GF-D8 (cell line): ENCODE results near the gene FBXL16.

Experiments used
- DNase-seq: peaks from one replicate; lab custom pipeline; 2025; lab: John Stamatoyannopoulos, UW

Gene FBXL16

DNA sequence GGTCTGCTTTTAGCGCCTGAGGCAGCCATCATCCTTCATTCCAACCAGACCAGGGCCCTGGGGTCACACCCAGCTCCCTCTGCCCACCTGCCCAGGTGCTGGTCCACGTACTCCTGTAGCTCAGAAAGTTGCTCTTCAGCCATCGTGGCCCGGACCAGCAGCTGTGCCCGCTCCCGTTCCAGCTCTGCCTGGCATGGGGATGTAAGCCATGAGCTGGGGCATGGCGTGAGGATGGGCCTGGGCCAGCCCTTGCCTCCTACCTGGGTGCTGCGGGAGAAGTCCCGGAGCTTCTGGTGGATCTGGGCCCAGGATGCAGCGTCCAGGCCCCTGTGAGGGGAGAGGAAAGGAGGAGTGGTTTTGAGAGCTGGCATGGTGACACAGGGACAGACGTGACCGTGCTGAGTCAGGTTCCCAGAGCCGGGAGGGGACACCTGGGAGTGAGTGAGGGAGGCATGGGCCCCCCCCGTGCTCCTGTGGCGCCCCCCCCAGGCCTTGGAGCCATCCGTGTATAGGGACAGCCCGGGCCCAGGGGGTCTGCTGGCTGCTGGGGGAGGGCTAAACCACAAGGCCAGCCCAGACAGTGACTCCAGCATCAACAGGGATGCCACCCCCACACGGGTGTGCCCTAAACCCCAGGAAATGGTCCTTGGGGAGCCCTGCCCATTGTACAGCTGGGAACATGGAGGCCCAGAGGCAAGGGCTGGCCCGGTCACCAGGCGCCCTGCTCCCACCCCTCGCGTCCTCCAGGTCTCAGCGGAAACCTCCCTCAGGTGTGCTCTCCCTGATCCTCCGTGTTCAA lies 17.4 kb upstream of the FBXL16 start:
- DNase-seq, result no peak

- DNase-seq, result no peak
These were observed 16.4 kb upstream of the FBXL16 start for GRCh38 chr16:721765-722540.

- DNase-seq, result peak; percentile 83
These were observed 15.6 kb upstream of the FBXL16 start, which contains the start of gene ANTKMT for GRCh38 chr16:720990-721764. ANTKMT (plus strand) TSS chr16:721146; CDS start chr16:721275, 129 bp downstream.

DNA sequence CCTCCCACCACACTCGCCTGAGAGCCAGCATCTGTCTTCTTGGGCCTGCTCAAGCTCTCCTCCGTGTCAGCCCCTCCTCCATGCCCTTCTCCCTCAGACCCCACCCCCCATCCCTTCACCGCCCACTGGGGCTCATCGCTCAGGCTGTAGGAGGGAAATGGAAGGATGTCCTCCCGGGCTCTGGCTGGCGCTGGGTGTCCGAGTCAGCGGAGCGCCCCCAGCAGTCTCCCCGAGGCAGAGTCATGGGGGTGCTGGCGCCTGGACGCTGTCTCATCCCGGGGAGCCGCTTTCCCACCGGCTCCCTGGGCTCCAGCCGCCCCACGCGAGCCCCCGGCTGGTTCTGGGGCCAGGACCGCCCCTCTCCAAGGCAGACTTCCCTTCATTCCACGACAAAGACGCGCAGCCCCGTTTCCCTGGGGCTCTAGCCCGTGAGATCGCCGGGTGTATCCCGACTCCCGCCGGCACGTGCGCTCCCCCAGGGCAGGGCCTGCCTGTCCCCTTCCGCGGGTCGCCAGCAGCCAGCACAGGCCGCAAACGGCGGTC lies 14.9 kb upstream of the FBXL16 start:
- DNase-seq, result peak; percentile 72

DNA sequence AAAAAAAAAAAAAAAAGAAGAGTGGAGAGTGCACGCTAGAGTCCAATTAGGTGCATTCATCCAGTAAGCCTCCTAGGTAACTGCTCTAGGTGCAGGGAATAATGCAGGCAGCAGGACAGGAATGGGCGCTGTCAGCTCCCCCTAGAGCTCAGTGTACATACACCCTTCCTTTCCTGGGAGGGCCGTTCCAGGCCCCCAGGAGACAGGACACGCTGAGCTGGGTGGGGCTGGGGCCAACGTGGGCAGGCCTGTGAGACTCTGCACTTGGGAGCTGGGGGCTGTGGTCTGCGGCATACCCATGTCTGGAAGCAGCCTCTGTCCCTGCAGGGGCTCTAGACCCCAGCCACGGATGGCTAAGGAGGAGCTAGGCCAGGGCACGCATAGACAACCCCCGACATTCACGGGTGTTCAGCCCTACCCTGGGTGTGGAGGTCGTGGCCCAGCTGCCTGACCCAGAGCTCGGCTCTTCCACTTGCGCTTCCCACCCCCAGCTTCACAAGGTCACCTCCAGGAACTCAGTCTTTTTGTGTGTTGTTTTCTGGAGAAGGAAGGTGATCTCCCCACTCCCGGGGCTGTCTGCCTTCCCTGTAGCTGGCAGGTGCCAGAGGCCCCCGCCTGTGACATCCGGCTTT lies 14.3 kb upstream of the FBXL16 start:
- no peak for DNase-seq

DNA sequence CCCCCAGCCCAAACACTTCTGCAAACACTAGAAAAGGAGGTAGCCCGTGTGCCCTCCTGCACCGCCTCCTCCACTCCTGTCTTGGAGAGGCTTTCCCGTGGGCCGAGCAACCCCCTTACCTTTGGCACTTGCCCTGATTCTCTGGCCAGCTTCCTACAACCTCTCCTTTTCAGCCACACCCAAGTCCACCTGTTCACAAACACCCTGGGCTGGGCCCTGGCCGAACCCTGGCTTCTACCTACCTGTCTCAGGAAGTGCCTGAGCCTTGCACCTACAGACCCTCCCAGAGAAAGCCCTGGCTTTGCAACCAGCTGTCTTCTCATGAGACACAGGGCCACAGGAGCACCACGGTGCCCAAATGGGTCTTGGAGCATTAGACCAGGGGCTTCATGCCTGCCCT lies 13.3 kb upstream of the FBXL16 start:
- no peak for DNase-seq

GRCh38 chr16:718389-718788 lies 12.8 kb upstream of the FBXL16 start:
- no peak for DNase-seq

- DNase-seq, result no peak
These were observed 12.0 kb upstream of the FBXL16 start for GRCh38 chr16:717450-718245.

- no peak for DNase-seq
These were observed 11.2 kb upstream of the FBXL16 start for GRCh38 chr16:716768-717325.

DNA sequence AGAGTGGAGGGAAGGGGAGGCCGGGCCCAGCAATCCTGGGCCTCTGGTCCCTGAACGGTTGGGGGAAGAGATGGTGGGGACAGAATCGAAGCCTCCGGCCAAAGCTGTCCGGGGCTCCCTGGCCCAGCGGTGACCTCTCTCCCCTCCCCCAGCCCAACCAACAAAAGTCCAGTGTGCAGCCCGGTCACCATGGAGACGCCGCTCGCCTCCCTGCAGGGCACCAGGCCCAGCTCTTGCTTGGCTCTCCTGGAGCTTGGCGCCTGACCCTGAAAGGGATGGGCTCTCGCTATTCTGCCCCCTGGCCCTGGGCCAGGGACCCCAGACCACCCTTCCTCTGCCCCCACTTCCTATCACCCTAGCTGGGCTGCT lies 10.6 kb upstream of the FBXL16 start:
- DNase-seq, result no peak

GRCh38 chr16:715477-716199 lies 10.0 kb upstream of the FBXL16 start:
- no peak for DNase-seq

DNA sequence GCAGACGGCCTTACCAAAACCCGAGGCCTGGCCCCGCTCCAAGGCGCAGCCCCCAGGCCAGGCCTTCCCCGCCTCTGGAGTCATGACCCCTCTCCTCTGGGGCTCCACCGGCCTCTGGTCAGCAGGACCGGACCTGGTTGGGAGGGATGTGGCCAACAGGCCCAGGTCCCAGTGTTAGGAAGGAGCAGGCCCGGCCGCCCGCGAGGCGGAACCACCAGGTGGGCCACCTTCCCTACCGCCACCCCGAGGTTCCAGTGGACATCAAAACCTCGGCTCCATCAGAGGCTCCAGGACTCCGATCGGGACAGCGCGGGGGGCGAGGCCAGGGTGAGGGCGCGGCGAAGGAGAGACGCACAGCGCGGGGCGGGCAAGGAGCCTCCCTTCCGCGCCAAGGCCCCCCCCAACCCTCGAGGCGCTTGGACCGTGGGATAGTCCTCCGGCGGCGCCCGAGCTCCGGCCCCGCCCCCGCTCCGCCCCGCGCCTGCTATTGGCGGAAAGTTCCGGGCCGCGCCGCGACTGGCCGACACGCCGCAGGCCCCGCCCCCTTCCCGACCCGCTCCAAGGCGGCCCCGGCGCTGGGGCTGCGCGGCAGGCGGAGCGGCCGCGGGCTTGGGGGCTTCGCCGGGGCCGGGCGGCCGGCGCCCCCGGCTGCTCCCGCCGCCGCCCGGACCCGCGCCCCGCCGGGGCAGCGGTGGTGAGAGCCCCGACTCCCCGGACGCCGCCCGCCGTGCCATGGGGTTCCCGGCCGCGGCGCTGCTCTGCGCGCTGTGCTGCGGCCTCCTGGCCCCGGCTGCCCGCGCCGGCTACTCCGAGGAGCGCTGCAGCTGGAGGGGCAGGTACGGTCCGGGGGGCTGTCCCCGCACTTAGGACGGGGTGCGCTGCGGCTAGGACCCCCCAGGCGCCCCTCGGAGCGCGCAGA lies 9.2 kb upstream of the FBXL16 start, which contains the start of gene METRN:
Gene METRN (plus strand): TSS at position 561 of the 919 bp plus-strand sequence. CDS start 172 bp downstream, at position 733.
- peak; percentile 63 for DNase-seq

DNA sequence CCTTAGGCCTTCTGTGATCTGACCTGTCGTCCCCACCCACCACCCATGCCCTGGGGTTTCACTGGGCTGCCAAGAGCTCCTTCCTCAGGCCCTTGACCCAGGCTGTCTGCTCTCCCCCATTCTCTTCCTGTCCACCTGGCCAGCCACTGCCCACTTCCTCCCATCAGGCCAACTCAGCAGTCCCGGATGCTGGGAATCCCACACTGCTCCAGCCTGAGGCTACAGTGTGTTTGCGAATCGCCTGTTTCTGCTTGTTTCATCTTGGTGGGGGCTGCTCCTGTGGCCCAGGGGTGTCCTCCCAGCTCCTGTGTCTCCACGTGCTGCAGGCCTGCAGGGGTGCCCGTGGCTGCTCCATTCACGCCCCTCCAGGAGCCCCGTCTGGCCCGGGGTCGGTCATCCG lies 8.5 kb upstream of the FBXL16 start:
- DNase-seq, result no peak

- peak; percentile 17 for DNase-seq
These were observed 7.2 kb upstream of the FBXL16 start for GRCh38 chr16:712740-713250.

DNA sequence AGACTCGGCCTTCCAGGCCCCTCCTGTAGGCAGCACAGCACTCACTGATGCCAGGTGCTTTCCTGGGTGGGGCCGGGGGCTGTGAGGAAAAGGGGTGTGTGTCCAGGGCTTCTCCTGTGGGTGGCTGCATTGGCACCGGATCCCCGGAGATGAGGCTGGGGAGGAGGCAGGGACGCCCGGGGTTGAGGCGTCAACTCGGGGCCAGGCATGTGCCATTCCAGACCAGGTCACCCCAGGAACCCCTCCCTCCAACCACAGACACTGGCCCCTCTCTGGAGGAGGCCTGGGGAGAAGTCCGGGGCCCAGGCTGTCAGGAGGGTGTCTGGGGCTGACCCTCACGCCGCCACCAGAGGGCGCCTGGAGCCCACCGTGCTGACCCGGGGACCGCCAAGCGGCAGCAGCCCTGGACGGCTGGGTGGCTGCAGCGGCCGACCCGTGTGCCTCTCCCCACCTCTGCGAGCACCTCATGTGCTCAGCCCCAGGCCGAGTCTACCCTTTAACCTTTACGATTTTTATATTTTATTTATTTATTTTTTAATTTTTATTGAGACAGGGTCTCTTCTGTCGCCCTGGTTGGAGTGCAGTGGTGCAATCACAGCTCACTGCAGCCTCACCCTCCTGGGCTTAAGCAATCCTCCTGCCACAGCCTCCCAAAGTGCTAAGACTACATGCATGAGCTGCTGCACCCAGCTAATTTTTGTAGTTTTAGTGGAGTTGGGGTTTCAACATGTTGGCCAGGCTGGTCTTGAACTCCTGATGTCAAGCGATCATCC lies 6.1 kb upstream of the FBXL16 start:
- DNase-seq, result peak; percentile 5

- no peak for DNase-seq
These were observed 5.5 kb upstream of the FBXL16 start for GRCh38 chr16:711084-711483.

- DNase-seq, result no peak
These were observed 5.0 kb upstream of the FBXL16 start for GRCh38 chr16:710500-711075.
